HepG2 (cell line): ENCODE data around the gene USP30. TPM values are rescaled to one million over a fixed set of nuclear protein-coding genes. Genes with fewer than 3 reads are reported as not detected.
A peak's percentile ranks its signal among the peaks of the same experiment; 100 is the strongest.

Experiments used
- ATRX ChIP-seq: sonication (generic); formaldehyde crosslinking; IDR thresholded peaks from 2 replicates; pipeline ENCODE4 v1.4.0; 2020; ENCODE audit warnings: missing genetic modification reagents, borderline replicate concordance
- ESRRA ChIP-seq: sonication (generic); formaldehyde crosslinking; IDR thresholded peaks from 2 replicates; pipeline ENCODE4 v1.5.1; 2020; ENCODE audit warnings: mild to moderate bottlenecking, low read depth, missing genetic modification reagents
- KDM2A ChIP-seq: sonication (generic); formaldehyde crosslinking; IDR thresholded peaks from 2 replicates; pipeline ENCODE4 v1.4.0; 2020; ENCODE audit warnings: low read depth, missing genetic modification reagents, borderline replicate concordance
- MLXIP ChIP-seq: sonication (generic); formaldehyde crosslinking; IDR thresholded peaks from 2 replicates; pipeline ENCODE4 v1.9.0; 2021; ENCODE audit warnings: missing genetic modification reagents, borderline replicate concordance
- MXI1 ChIP-seq: IDR thresholded peaks from 3 replicates; pipeline ENCODE4 v1.6.1; 2012; ENCODE audit warnings: low read depth, low read length, inconsistent platforms, borderline replicate concordance
- NCOA5 ChIP-seq: sonication (generic); formaldehyde crosslinking; IDR thresholded peaks from 2 replicates; pipeline ENCODE4 v1.4.0; 2020; ENCODE audit warnings: missing genetic modification reagents
- PTBP1 ChIP-seq: fragments of 200-400 bp; formaldehyde crosslinking; IDR thresholded peaks from 2 replicates; pipeline ENCODE4 v1.6.1; 2018; ENCODE audit warnings: low read length, low read depth; ENCODE audit not compliant: poor library complexity, severe bottlenecking
- THAP11 ChIP-seq: IDR thresholded peaks from 2 replicates; pipeline ENCODE4 v1.6.1; 2016; ENCODE audit warnings: missing biosample characterization, missing genetic modification reagents
- TIGD3 ChIP-seq: sonication (generic); formaldehyde crosslinking; IDR thresholded peaks from 2 replicates; pipeline ENCODE4 v1.5.1; 2020; ENCODE audit warnings: mild to moderate bottlenecking, missing genetic modification reagents, borderline replicate concordance
- ZNF629 ChIP-seq: sonication (generic); formaldehyde crosslinking; conservative IDR thresholded peaks from 2 replicates; pipeline ENCODE4 v1.5.0; 2020; ENCODE audit warnings: missing genetic modification reagents
- ZNF678 ChIP-seq: sonication (generic); formaldehyde crosslinking; IDR thresholded peaks from 2 replicates; pipeline ENCODE4 v1.4.0; 2020; ENCODE audit warnings: mild to moderate bottlenecking, missing genetic modification reagents
- ZNF703 ChIP-seq: sonication (generic); formaldehyde crosslinking; IDR thresholded peaks from 2 replicates; pipeline ENCODE4 v1.5.1; 2020; ENCODE audit warnings: missing genetic modification reagents, mild to moderate bottlenecking, moderate library complexity, borderline replicate concordance
- ZSCAN20 ChIP-seq: sonication (generic); formaldehyde crosslinking; IDR thresholded peaks from 2 replicates; pipeline ENCODE4 v1.4.0; 2020; ENCODE audit warnings: missing genetic modification reagents, mild to moderate bottlenecking, borderline replicate concordance
- polyA plus RNA-seq, 8 experiments: library from polyadenylated mRNA; depleted of rRNA in 3 of 8; stranded (reverse) in 7 of 8; unstranded in 1 of 8; fragments of >200 nt; fragmentation: Illumina TruSeq in 4 of 8; extraction: Trizol in 4 of 8; gene quantifications; 2 replicates each; pipeline versions ENCODE4 v1.2.1 to v1.2.3, GENCODE V29; 2011 to 2016; ENCODE audit warnings: low read depth in 4 of 8, missing spikeins in 1 of 8, mixed read lengths in 1 of 8; ENCODE audit not compliant: insufficient read depth in 1 of 8
- total RNA-seq, 5 experiments: library from RNA; depleted of rRNA; stranded (reverse); fragments of >200 nt; fragmentation: Illumina TruSeq; extraction: Trizol; gene quantifications; 2 replicates each; pipeline ENCODE4 v1.2.3, GENCODE V29; 2016; ENCODE audit warnings: low read depth in 1 of 5
- TF ChIP-seq, protein P1 (sequence below): sonication (generic); formaldehyde crosslinking; IDR thresholded peaks from 2 replicates; pipeline ENCODE4 v1.5.1; 2020; ENCODE audit warnings: mild to moderate bottlenecking, moderate library complexity, missing genetic modification reagents
- TF ChIP-seq, protein P2 (sequence below): sonication (generic); formaldehyde crosslinking; IDR thresholded peaks from 2 replicates; pipeline ENCODE4 v1.8.1; 2023; ENCODE audit warnings: mild to moderate bottlenecking, inconsistent platforms, moderate library complexity, missing genetic modification reagents, borderline replicate concordance
- TF ChIP-seq, protein P3 (sequence below): sonication (generic); formaldehyde crosslinking; IDR thresholded peaks from 2 replicates; pipeline ENCODE4 v1.9.0; 2021; ENCODE audit warnings: missing genetic modification reagents, borderline replicate concordance

Gene USP30
- total and polyA plus RNA-seq, 2 of the 13 experiments (the other 11 are each of a cell fraction or from before 2014, with no cell fraction given): 11.2 to 20.8 TPM

GRCh38 chr12:109052414-109053323, at the start of gene USP30 (continued):
- TF ChIP-seq, protein P1, sequence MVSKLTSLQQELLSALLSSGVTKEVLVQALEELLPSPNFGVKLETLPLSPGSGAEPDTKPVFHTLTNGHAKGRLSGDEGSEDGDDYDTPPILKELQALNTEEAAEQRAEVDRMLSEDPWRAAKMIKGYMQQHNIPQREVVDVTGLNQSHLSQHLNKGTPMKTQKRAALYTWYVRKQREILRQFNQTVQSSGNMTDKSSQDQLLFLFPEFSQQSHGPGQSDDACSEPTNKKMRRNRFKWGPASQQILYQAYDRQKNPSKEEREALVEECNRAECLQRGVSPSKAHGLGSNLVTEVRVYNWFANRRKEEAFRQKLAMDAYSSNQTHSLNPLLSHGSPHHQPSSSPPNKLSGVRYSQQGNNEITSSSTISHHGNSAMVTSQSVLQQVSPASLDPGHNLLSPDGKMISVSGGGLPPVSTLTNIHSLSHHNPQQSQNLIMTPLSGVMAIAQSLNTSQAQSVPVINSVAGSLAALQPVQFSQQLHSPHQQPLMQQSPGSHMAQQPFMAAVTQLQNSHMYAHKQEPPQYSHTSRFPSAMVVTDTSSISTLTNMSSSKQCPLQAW: peak; percentile 84
- TF ChIP-seq ESRRA (CRISPR knock-in tag) (0 out of 2 replicates have a peak, but pooled peaks have one; percentile 43), ZNF703 (CRISPR knock-in tag) (no peak), ATRX (no peak), MXI1 (peak; percentile 88; the same call in 2 of the 3 replicates), ZNF678 (CRISPR knock-in tag) (peak; percentile 57; the same call in 1 of the 2 replicates), TIGD3 (CRISPR knock-in tag) (no peak), NCOA5 (CRISPR knock-in tag) (no peak), ZSCAN20 (CRISPR knock-in tag) (no peak), THAP11 (CRISPR knock-in tag) (peak; percentile 96), MLXIP (CRISPR knock-in tag) (no peak), PTBP1 (no peak), ZNF629 (CRISPR knock-in tag) (peak; percentile 49; the same call in 1 of the 2 replicates), KDM2A (peak; percentile 99)
- TF ChIP-seq, protein P2, sequence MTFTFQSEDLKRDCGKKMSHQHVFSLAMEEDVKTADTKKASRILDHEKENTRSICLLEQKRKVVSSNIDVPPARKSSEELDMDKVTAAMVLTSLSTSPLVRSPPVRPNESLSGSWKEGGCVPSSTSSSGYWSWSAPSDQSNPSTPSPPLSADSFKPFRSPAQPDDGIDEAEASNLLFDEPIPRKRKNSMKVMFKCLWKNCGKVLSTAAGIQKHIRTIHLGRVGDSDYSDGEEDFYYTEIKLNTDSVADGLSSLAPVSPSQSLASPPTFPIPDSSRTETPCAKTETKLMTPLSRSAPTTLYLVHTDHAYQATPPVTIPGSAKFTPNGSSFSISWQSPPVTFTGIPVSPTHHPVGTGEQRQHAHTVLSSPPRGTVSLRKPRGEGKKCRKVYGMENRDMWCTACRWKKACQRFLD (CRISPR knock-in tag): peak; percentile 56
- TF ChIP-seq, protein P3, sequence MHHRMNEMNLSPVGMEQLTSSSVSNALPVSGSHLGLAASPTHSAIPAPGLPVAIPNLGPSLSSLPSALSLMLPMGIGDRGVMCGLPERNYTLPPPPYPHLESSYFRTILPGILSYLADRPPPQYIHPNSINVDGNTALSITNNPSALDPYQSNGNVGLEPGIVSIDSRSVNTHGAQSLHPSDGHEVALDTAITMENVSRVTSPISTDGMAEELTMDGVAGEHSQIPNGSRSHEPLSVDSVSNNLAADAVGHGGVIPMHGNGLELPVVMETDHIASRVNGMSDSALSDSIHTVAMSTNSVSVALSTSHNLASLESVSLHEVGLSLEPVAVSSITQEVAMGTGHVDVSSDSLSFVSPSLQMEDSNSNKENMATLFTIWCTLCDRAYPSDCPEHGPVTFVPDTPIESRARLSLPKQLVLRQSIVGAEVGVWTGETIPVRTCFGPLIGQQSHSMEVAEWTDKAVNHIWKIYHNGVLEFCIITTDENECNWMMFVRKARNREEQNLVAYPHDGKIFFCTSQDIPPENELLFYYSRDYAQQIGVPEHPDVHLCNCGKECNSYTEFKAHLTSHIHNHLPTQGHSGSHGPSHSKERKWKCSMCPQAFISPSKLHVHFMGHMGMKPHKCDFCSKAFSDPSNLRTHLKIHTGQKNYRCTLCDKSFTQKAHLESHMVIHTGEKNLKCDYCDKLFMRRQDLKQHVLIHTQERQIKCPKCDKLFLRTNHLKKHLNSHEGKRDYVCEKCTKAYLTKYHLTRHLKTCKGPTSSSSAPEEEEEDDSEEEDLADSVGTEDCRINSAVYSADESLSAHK (CRISPR knock-in tag): no peak
